CD14-positive monocyte (primary cell): ENCODE measurements around the gene NRP2. TPM values are rescaled to one million over a fixed set of nuclear protein-coding genes. Genes with fewer than 3 reads are reported as not detected.
A peak's percentile ranks its signal among the peaks of the same experiment; 100 is the strongest.

ENCODE experiments used
- DNase-seq, 3 donors: peaks; one replicate each; pipeline ENCODE4 v3.0.0-alpha.2; 2011 to 2022
- H2AFZ ChIP-seq: 2 replicates; pipeline ENCODE4 v1.6.0; 2012; ENCODE audit warnings: mild to moderate bottlenecking, low read depth, low read length, inconsistent platforms; ENCODE audit not compliant: insufficient read depth, poor library complexity, severe bottlenecking
- H3K27ac ChIP-seq, 2 donors: 1 replicate in 1 of 2; 2 replicates in 1 of 2; pipeline ENCODE4 v1.5.1; 2012 to 2013; ENCODE audit warnings: low read length in 2 of 2, control low read depth in 1 of 2, inconsistent platforms in 1 of 2, low read depth in 1 of 2, mild to moderate bottlenecking in 1 of 2
- H3K27me3 ChIP-seq, 2 donors: one replicate each; pipeline versions ENCODE4 v1.6.0 to v1.6.1; 2011 to 2013; ENCODE audit warnings: low read length in 2 of 2; ENCODE audit not compliant: control insufficient read depth in 2 of 2, insufficient read depth in 2 of 2
- H3K36me3 ChIP-seq, 2 donors: replicated peaks in 1 of 2; 1 replicate in 1 of 2; 2 replicates in 1 of 2; pipeline versions ENCODE4 v1.5.1 to v1.6.1; 2012 to 2013; ENCODE audit warnings: low read length in 2 of 2, control low read depth in 1 of 2, inconsistent platforms in 1 of 2, mild to moderate bottlenecking in 1 of 2; ENCODE audit not compliant: insufficient read depth in 2 of 2, control insufficient read depth in 1 of 2
- H3K4me1 ChIP-seq, 2 donors: 1 replicate in 1 of 2; 2 replicates in 1 of 2; pipeline versions ENCODE4 v1.5.1 to v1.6.1; 2012 to 2013; ENCODE audit warnings: low read length in 2 of 2, control low read depth in 1 of 2, inconsistent platforms in 1 of 2, mild to moderate bottlenecking in 1 of 2, moderate library complexity in 1 of 2; ENCODE audit not compliant: insufficient read depth in 2 of 2, control insufficient read depth in 1 of 2
- H3K4me2 ChIP-seq: replicated peaks from 2 replicates; pipeline ENCODE3; 2012; ENCODE audit warnings: low read length, moderate library complexity, mild to moderate bottlenecking; ENCODE audit not compliant: poor library complexity, severe bottlenecking; ENCODE audit errors: extremely low read depth
- H3K4me3 ChIP-seq, 3 experiments: fragments of 200-600 bp in 1 of 3; sonication (generic) in 1 of 3; replicated peaks in 1 of 3; 1 replicate in 2 of 3; 2 replicates in 1 of 3; pipeline ENCODE4 v1.5.1; 2011 to 2013; ENCODE audit warnings: low read length in 3 of 3, mild to moderate bottlenecking in 3 of 3, control low read depth in 2 of 3, low read depth in 2 of 3, inconsistent platforms in 1 of 3, moderate library complexity in 1 of 3
- H3K79me2 ChIP-seq: 2 replicates; pipeline ENCODE4 v1.6.0; 2012; ENCODE audit warnings: mild to moderate bottlenecking, control low read depth, inconsistent platforms, low read length, moderate library complexity; ENCODE audit not compliant: insufficient read depth
- H3K9ac ChIP-seq: 2 replicates; pipeline ENCODE4 v1.6.0; 2017; ENCODE audit warnings: low read length, mild to moderate bottlenecking; ENCODE audit not compliant: insufficient read depth, poor library complexity, severe bottlenecking
- H3K9me3 ChIP-seq, 2 donors: replicated peaks in 1 of 2; 1 replicate in 1 of 2; 2 replicates in 1 of 2; pipeline versions ENCODE4 v1.5.1 to v1.6.1; 2012 to 2013; ENCODE audit warnings: low read length in 2 of 2, control low read depth in 1 of 2; ENCODE audit not compliant: control insufficient read depth in 1 of 2, insufficient read depth in 1 of 2
- H4K20me1 ChIP-seq: 2 replicates; pipeline ENCODE4 v1.6.0; 2012; ENCODE audit warnings: mild to moderate bottlenecking, low read length, control low read depth, moderate library complexity; ENCODE audit not compliant: insufficient read depth
- H3K27ac Mint-ChIP-seq, 7 donors: one replicate each; pipeline ENCODE4 v1.8.0; 2020; ENCODE audit warnings: mild to moderate bottlenecking in 7 of 7, mixed read lengths in 7 of 7, moderate library complexity in 6 of 7, inconsistent platforms in 2 of 7
- H3K27me3 Mint-ChIP-seq, 3 donors: one replicate each; pipeline ENCODE4 v1.8.0; 2021 to 2022; ENCODE audit warnings: low read depth in 3 of 3, mild to moderate bottlenecking in 3 of 3, mixed read lengths in 3 of 3, moderate library complexity in 3 of 3, inconsistent platforms in 1 of 3
- H3K36me3 Mint-ChIP-seq, 2 donors: one replicate each; pipeline ENCODE4 v1.8.0; 2020; ENCODE audit warnings: mixed read lengths in 2 of 2, inconsistent platforms in 1 of 2, mild to moderate bottlenecking in 1 of 2
- H3K4me1 Mint-ChIP-seq: one replicate; pipeline ENCODE4 v1.8.0; 2020; ENCODE audit warnings: mild to moderate bottlenecking, mixed read lengths
- H3K4me3 Mint-ChIP-seq, 2 donors: one replicate each; pipeline ENCODE4 v1.8.0; 2020; ENCODE audit warnings: mild to moderate bottlenecking in 2 of 2, mixed read lengths in 2 of 2, moderate library complexity in 1 of 2
- H3K9me3 Mint-ChIP-seq, 7 donors: one replicate each; pipeline ENCODE4 v1.8.0; 2020 to 2022; ENCODE audit warnings: mixed read lengths in 7 of 7, mild to moderate bottlenecking in 6 of 7, moderate library complexity in 6 of 7, inconsistent platforms in 2 of 7
- WGBS: methylation state at CpG from one replicate; pipeline ENCODE4 v1.1.5; 2013; ENCODE audit warnings: missing lambda C conversion rate; ENCODE audit not compliant: insufficient coverage; 5-methylcytosine and 5-hydroxymethylcytosine counted together
- intact Hi-C, 2 donors: fragments of 100-400 bp; cut with micrococcal nuclease; formaldehyde crosslinking; loops; one replicate each; pipeline versions ENCODE4 v1.15.0 to v1.15.1; 2023
- polyA plus RNA-seq, 3 donors: library from polyadenylated mRNA; depleted of rRNA in 1 of 3; unstranded in 2 of 3; stranded (reverse) in 1 of 3; fragments of 300-500 nt in 2 of 3; fragments of >200 nt in 1 of 3; fragmentation: Illumina TruSeq in 2 of 3; gene quantifications; 1 replicate in 2 of 3; 2 replicates in 1 of 3; pipeline ENCODE4 v1.2.3, GENCODE V29; 2012 to 2021
- TF ChIP-seq, protein P1 (sequence below): fragments of 200-600 bp; IDR thresholded peaks from one replicate; pipeline ENCODE4 v1.8.0; 2022; ENCODE audit warnings: antibody characterized with exemption, mild to moderate bottlenecking

The NRP2 gene
- polyA plus RNA-seq, 3 donors: 0.97 to 3.3 (median 1.6) TPM

DNA sequence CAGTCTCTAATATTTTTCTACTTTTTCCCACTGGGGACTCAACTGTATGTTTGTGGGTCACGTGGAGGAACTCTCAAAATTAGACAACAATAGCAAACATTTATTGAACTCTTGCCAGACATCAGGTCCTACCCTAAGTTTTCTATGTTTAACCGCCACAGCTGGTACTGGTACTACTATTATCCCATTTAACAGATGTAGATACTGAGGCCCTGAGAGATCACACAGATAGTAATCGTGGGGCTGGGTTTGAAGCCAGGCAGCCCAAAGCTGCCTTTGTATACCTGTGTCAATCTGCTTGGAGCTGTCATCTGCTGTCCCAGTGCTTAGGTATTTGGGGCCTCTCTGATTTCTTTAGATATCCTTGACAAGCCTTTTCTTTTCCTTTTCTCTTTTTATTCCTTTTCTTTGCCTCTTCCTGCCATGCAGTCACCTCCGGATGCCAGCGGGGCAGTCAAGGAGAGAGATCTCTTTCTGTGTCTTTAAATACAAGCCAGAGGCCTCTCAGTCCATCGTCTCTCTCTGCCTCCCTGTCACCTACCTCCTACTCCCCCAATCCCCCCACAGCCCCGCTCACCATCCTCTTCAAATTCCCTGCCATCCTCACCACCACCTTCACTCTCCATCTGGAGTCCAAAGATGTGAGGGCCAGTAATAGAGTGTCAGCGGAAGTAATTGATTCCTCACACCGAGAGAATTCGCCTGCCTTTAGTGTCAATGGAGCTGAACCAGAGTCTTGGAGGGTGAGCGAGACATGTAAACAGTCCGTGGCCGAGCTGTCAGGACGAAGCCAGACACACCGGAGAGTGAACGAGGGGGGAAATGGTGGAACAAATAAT, 23.4 kb downstream of the NRP2 start:
- intact Hi-C loops: no loop called here
- H3K4me3 Mint-ChIP-seq: no peak overlapping the region
- H3K79me2 ChIP-seq: no peaks in the 10 kb centered on the region
- peaks cover 32% of the 10 kb centered on the region for H3K4me1 Mint-ChIP-seq
- no peak overlapping the region for H3K4me3 ChIP-seq
- H3K9me3 ChIP-seq: no peaks in the 10 kb centered on the region
- H3K36me3 Mint-ChIP-seq: no peaks in the 10 kb centered on the region
- peaks cover 0 to 4% (median 3%) of the 10 kb centered on the region in 3 donors for H3K27me3 Mint-ChIP-seq
- H3K27ac Mint-ChIP-seq: peak overlapping the region; percentile 89 to 97 (median 95)
- no peak overlapping the region for H3K4me2 ChIP-seq
- H3K27ac ChIP-seq: peak overlapping the region; percentile 70 to 91
- no peaks in the 10 kb centered on the region for H4K20me1 ChIP-seq
- H3K27me3 ChIP-seq: no peaks in the 10 kb centered on the region
- no peak overlapping the region for H3K9ac ChIP-seq
- no peak for DNase-seq
- H3K4me1 ChIP-seq: peaks cover 34 to 39% of the 10 kb centered on the region in 2 donors
- no peaks in the 10 kb centered on the region for H3K9me3 Mint-ChIP-seq
- H2AFZ ChIP-seq: no peak overlapping the region
- no peaks in the 10 kb centered on the region for H3K36me3 ChIP-seq
- TF ChIP-seq, protein P1, sequence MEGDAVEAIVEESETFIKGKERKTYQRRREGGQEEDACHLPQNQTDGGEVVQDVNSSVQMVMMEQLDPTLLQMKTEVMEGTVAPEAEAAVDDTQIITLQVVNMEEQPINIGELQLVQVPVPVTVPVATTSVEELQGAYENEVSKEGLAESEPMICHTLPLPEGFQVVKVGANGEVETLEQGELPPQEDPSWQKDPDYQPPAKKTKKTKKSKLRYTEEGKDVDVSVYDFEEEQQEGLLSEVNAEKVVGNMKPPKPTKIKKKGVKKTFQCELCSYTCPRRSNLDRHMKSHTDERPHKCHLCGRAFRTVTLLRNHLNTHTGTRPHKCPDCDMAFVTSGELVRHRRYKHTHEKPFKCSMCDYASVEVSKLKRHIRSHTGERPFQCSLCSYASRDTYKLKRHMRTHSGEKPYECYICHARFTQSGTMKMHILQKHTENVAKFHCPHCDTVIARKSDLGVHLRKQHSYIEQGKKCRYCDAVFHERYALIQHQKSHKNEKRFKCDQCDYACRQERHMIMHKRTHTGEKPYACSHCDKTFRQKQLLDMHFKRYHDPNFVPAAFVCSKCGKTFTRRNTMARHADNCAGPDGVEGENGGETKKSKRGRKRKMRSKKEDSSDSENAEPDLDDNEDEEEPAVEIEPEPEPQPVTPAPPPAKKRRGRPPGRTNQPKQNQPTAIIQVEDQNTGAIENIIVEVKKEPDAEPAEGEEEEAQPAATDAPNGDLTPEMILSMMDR: no peak
- 96% methylated on average over 7 of the region's 16 CpGs for WGBS

DNA sequence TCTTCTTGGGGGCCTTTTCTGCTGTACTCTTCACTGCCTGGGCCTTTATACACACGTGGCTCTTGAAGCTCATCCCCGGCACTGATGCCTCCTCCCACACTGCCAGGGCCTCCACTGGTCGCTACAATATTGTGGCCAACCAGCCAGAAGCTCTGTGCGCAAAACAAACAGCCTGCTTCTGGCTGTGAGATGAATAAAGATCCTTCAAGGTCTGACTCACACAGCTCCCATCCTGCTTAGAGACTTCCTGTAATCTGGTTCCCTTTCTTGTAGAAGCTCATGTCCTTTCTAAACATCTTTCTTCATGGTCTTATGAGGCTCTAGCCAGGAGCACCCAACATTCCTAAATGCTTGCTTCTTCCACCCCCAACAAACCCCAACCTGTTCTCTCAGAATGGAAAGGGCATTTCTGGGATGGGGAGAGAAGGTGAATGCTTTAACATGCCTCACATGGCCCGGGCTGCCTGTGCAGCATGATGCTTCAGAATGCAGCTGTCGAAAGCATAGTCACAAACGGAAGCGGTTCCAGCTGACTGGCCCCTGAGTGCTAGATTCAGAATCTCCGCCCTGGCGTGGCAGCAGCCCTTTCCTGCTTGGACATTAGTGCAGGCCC, 24.6 kb downstream of the NRP2 start:
- Histone ChIP-seq H3K9ac (peak overlapping the region; percentile 45), H4K20me1 (no peaks in the 10 kb centered on the region), H3K36me3 (no peaks in the 10 kb centered on the region), H3K79me2 (no peaks in the 10 kb centered on the region), H3K4me2 (peak overlapping the region; percentile 43), H3K4me1 (peaks cover 30 to 33% of the 10 kb centered on the region in 2 donors), H2AFZ (no peak overlapping the region), H3K27ac (peak overlapping the region; percentile 70 to 91), H3K27me3 (no peaks in the 10 kb centered on the region), H3K9me3 (no peaks in the 10 kb centered on the region), H3K4me3 (peak overlapping the region in 1 of 3 experiments; percentile 32)
- Mint-ChIP-seq H3K4me3 (peak overlapping the region; percentile 34 to 82), H3K27ac (peak overlapping the region; percentile 89 to 97 (median 95)), H3K36me3 (peaks cover 0 to 2% of the 10 kb centered on the region in 2 donors), H3K27me3 (peaks cover 3 to 4% (median 4%) of the 10 kb centered on the region in 3 donors), H3K4me1 (peaks cover 28% of the 10 kb centered on the region), H3K9me3 (no peaks in the 10 kb centered on the region)
- TF ChIP-seq, protein P1: no peak
- intact Hi-C loops: no loop called here
- 0% methylated on average over 6 of the region's 10 CpGs for WGBS
- peak; percentile 86 to 92 (median 92) for DNase-seq
